Esophagus squamous epithelium (tissue), 5 donors: ENCODE results near the gene CCNB1IP1. TPM values are rescaled to one million over a fixed set of nuclear protein-coding genes. Genes with fewer than 3 reads are reported as not detected.
"Not testable (repeated sequence)": the region's sequence is repeated elsewhere in the genome, so short reads cannot be mapped to it uniquely, and the experiment has no call there.

Experiments used
- DNase-seq: peaks from one replicate; lab custom pipeline; 2025; lab: John Stamatoyannopoulos, UW
- H3K27ac ChIP-seq, 4 donors: fragments of 200-600 bp; sonication (generic); one replicate each; pipeline ENCODE4 v1.5.1; 2016 to 2019; ENCODE audit warnings: mild to moderate bottlenecking in 1 of 4
- H3K27me3 ChIP-seq, 4 donors: fragments of 200-600 bp; sonication (generic); 1 replicate in 3 of 4; 2 replicates in 1 of 4; pipeline versions ENCODE4 v1.5.1 to v1.6.0; 2017 to 2021; ENCODE audit warnings: antibody characterized with exemption in 1 of 4
- H3K36me3 ChIP-seq, 3 donors: fragments of 200-600 bp; sonication (generic); one replicate each; pipeline ENCODE4 v1.5.1; 2016 to 2019
- H3K4me1 ChIP-seq, 3 donors: fragments of 200-600 bp; sonication (generic); one replicate each; pipeline ENCODE4 v1.5.1; 2017 to 2019
- H3K4me3 ChIP-seq, 4 donors: fragments of 200-600 bp; sonication (generic); 1 replicate in 3 of 4; 2 replicates in 1 of 4; pipeline ENCODE4 v1.5.1; 2016 to 2019; ENCODE audit warnings: mild to moderate bottlenecking in 2 of 4, moderate library complexity in 1 of 4
- H3K9me3 ChIP-seq, 3 donors: fragments of 200-600 bp; sonication (generic); one replicate each; pipeline ENCODE4 v1.5.1; 2016 to 2019
- CTCF ChIP-seq, 6 experiments: fragments of 450-650 bp in 4 of 6; fragments of 200-600 bp in 2 of 6; sonication (generic) in 2 of 6; IDR thresholded peaks; one replicate each; pipeline ENCODE4 v1.5.1; 2016 to 2019; ENCODE audit warnings: antibody characterized with exemption in 6 of 6, mild to moderate bottlenecking in 4 of 6, moderate library complexity in 4 of 6
- POLR2A ChIP-seq, 4 donors: fragments of 450-650 bp; IDR thresholded peaks; one replicate each; pipeline ENCODE4 v1.6.1; 2017; ENCODE audit warnings: antibody characterized with exemption in 4 of 4, mild to moderate bottlenecking in 4 of 4, moderate library complexity in 3 of 4
- WGBS, 2 donors: methylation state at CpG; one replicate each; pipeline ENCODE4 v1.1.5; 2018; 5-methylcytosine and 5-hydroxymethylcytosine counted together
- intact Hi-C: fragments of 100-400 bp; cut with DNase I; formaldehyde crosslinking; loops from one replicate; pipeline ENCODE4 v1.15.0; 2022
- total RNA-seq, 4 donors: library from RNA; depleted of rRNA; stranded (reverse); fragments of >200 nt; gene quantifications; one replicate each; pipeline ENCODE4 v1.1.0, GENCODE V29; 2016
- donor health status: DM: yes; HTN: yes; CAD: no.

CCNB1IP1 gene
- total RNA-seq, 4 donors from 2014 or later = 7.6 to 68.1 (median 33.4) TPM

- TF ChIP-seq CTCF (IDR thresholded peaks at IDR 0.05) (peak; percentile 72 to 91 (median 82)), POLR2A (IDR thresholded peaks at IDR 0.05) (no peak)
- intact Hi-C loops = no loop called here
- Histone ChIP-seq H3K27me3 (no peaks in the 10 kb centered on the region), H3K4me1 (peaks cover 8 to 15% (median 14%) of the 10 kb centered on the region in 3 donors), H3K9me3 (no peaks in the 10 kb centered on the region), H3K4me3 (peak within 1 kb of the TSS; percentile 47 to 78 (median 70)), H3K36me3 (peaks cover 0 to 18% (median 13%) of the 10 kb centered on the region in 3 donors), H3K27ac (peak within 1 kb of the TSS; percentile 15 to 73 (median 62))
- DNase-seq = peak; percentile 33
- 0 to 1% methylated on average over 26 to 27 of the region's 27 CpGs for WGBS, 2 donors
Measured at GRCh38 chr14:20305265-20306078, 27.6 kb downstream of the CCNB1IP1 start, which contains the start of gene TTC5. Gene TTC5, minus strand, starts transcription at chr14:20305951. Its CDS starts 14 bp downstream, at chr14:20305937.

GRCh38 chr14:20302042-20302755, 30.9 kb downstream of the CCNB1IP1 start:
- 73 to 100% methylated on average over 1 of the region's 1 CpG for WGBS, 2 donors
- Histone ChIP-seq H3K27ac (no peak overlapping the region), H3K27me3 (no peaks in the 10 kb centered on the region), H3K36me3 (peaks cover 4 to 51% (median 35%) of the 10 kb centered on the region in 3 donors), H3K4me1 (peaks cover 8 to 15% (median 14%) of the 10 kb centered on the region in 3 donors), H3K9me3 (no peaks in the 10 kb centered on the region), H3K4me3 (no peak overlapping the region)
- DNase-seq = no peak
- no peak for TF ChIP-seq CTCF (IDR thresholded peaks at IDR 0.05)
- intact Hi-C loops = no loop called here

GRCh38 chr14:20295067-20295466, 38.0 kb downstream of the CCNB1IP1 start:
- H3K4me3 ChIP-seq = no peak overlapping the region
- intact Hi-C loops = no loop called here
- no peak overlapping the region for H3K27ac ChIP-seq
- H3K27me3 ChIP-seq = no peaks in the 10 kb centered on the region
- H3K9me3 ChIP-seq = no peaks in the 10 kb centered on the region
- peaks cover 4 to 100% (median 35%) of the 10 kb centered on the region in 3 donors for H3K36me3 ChIP-seq
- H3K4me1 ChIP-seq = no peaks in the 10 kb centered on the region
- WGBS, 2 donors = 78 to 80% methylated on average over 4 of the region's 4 CpGs
- TF ChIP-seq POLR2A (IDR thresholded peaks at IDR 0.05) (no peak), CTCF (IDR thresholded peaks at IDR 0.05) (no peak)
- DNase-seq = no peak

GRCh38 chr14:20294636-20295035, 38.4 kb downstream of the CCNB1IP1 start:
- H3K9me3 ChIP-seq = no peaks in the 10 kb centered on the region
- intact Hi-C loops = no loop called here
- no peak for DNase-seq
- H3K36me3 ChIP-seq = peaks cover 5 to 100% (median 33%) of the 10 kb centered on the region in 3 donors
- no peak overlapping the region for H3K4me3 ChIP-seq
- TF ChIP-seq POLR2A (IDR thresholded peaks at IDR 0.05) = no peak
- TF ChIP-seq CTCF (IDR thresholded peaks at IDR 0.05) = no peak
- no peaks in the 10 kb centered on the region for H3K27me3 ChIP-seq
- no peaks in the 10 kb centered on the region for H3K4me1 ChIP-seq
- no peak overlapping the region for H3K27ac ChIP-seq
- 74 to 82% methylated on average over 2 of the region's 2 CpGs for WGBS, 2 donors

GRCh38 chr14:20281998-20282397, 51.1 kb downstream of the CCNB1IP1 start:
- DNase-seq, H3K4me3 ChIP-seq, H3K9me3 ChIP-seq, H3K4me1 ChIP-seq, H3K27me3 ChIP-seq, H3K27ac ChIP-seq, intact Hi-C loops: not testable (repeated sequence)
- peaks cover 0 to 48% (median 0%) of the 10 kb centered on the region in 3 donors for H3K36me3 ChIP-seq
- WGBS, 2 donors = 94 to 100% methylated on average over 1 of the region's 1 CpG

GRCh38 chr14:20280265-20280664, 52.8 kb downstream of the CCNB1IP1 start:
- H3K27ac ChIP-seq, DNase-seq, H3K4me1 ChIP-seq, intact Hi-C loops, H3K27me3 ChIP-seq, H3K4me3 ChIP-seq, H3K9me3 ChIP-seq: not testable (repeated sequence)
- WGBS, 2 donors = 92 to 93% methylated on average over 6 to 7 of the region's 7 CpGs
- peaks cover 0 to 33% (median 0%) of the 10 kb centered on the region in 3 donors for H3K36me3 ChIP-seq
